Heart left ventricle (tissue), 16 donors: ENCODE data around the gene USH1C. TPM values are rescaled to one million over a fixed set of nuclear protein-coding genes. Genes with fewer than 3 reads are reported as not detected.

Experiments
- ATAC-seq, 4 donors: fragments of 200-7000 bp; cut with Tn5 transposase; one replicate each; pipeline ENCODE4 v1.9.1; 2020 to 2022; ENCODE audit warnings: moderate library complexity in 4 of 4, mild to moderate bottlenecking in 3 of 4, moderate number of reproducible peaks in 1 of 4
- DNase-seq, 5 donors: peaks; one replicate each; pipeline ENCODE4 v3.0.0-alpha.2; 2020
- H3K27ac ChIP-seq, 12 donors: fragments of 200-600 bp; sonication (generic) in 4 of 12; one replicate each; pipeline versions ENCODE4 v1.5.0 to v1.8.0; 2016 to 2022; ENCODE audit warnings: mild to moderate bottlenecking in 2 of 12
- H3K27me3 ChIP-seq, 9 donors: fragments of 200-600 bp; sonication (generic) in 2 of 9; one replicate each; pipeline versions ENCODE4 v1.5.1 to v1.8.0; 2016 to 2022; ENCODE audit warnings: mild to moderate bottlenecking in 3 of 9
- H3K36me3 ChIP-seq, 9 donors: fragments of 200-600 bp; sonication (generic) in 2 of 9; one replicate each; pipeline versions ENCODE4 v1.5.0 to v1.8.0; 2018 to 2022; ENCODE audit warnings: mild to moderate bottlenecking in 2 of 9
- H3K4me1 ChIP-seq, 12 donors: fragments of 200-600 bp; sonication (generic) in 4 of 12; one replicate each; pipeline versions ENCODE4 v1.5.0 to v1.8.0; 2016 to 2022; ENCODE audit warnings: mild to moderate bottlenecking in 3 of 12
- H3K4me3 ChIP-seq, 12 donors: fragments of 200-600 bp; sonication (generic) in 4 of 12; one replicate each; pipeline versions ENCODE4 v1.5.0 to v1.8.0; 2017 to 2022; ENCODE audit warnings: mild to moderate bottlenecking in 9 of 12, moderate library complexity in 4 of 12
- H3K9me3 ChIP-seq, 12 donors: fragments of 200-600 bp; sonication (generic) in 4 of 12; one replicate each; pipeline versions ENCODE4 v1.5.0 to v1.8.0; 2016 to 2022; ENCODE audit warnings: mild to moderate bottlenecking in 1 of 12
- POLR2A ChIP-seq, 2 donors: fragments of 450-650 bp; IDR thresholded peaks; one replicate each; pipeline ENCODE4 v1.6.1; 2017; ENCODE audit warnings: antibody characterized with exemption in 2 of 2, mild to moderate bottlenecking in 2 of 2, moderate library complexity in 2 of 2
- WGBS, 4 donors: extraction: QIAGEN DNeasy Blood & Tissue Kit in 2 of 4; methylation state at CpG; one replicate each; pipeline versions ENCODE4 v1.1.5 to v1.1.7; 2013 to 2018; 5-methylcytosine and 5-hydroxymethylcytosine counted together
- intact Hi-C, 10 donors: fragments of 100-400 bp; cut with DNase I; formaldehyde crosslinking; loops; one replicate each; pipeline versions ENCODE4 v1.11.1 to v1.14.2; 2022
- polyA plus RNA-seq, 2 donors: library from polyadenylated mRNA; stranded (reverse); fragments of 200-250 nt; gene quantifications; one replicate each; pipeline ENCODE4 v1.2.3, GENCODE V29; 2013
- total RNA-seq, 9 donors: library from RNA; depleted of rRNA in 2 of 9; stranded (reverse); fragments of >200 nt in 2 of 9; fragmentation: NEBNext Ultra II Directional in 3 of 9; extraction: Animal tissue kit (Norgen Biotek cat#: 25700) in 3 of 9; gene quantifications; one replicate each; pipeline versions ENCODE4 v1.1.0 to v1.2.4, GENCODE V29; 2016 to 2023
- TF ChIP-seq, protein P1 (sequence below), 12 donors: fragments of 200-600 bp; sonication (generic) in 4 of 12; IDR thresholded peaks; one replicate each; pipeline versions ENCODE4 v1.5.0 to v1.8.0; 2018 to 2022; ENCODE audit warnings: antibody characterized with exemption in 12 of 12, mild to moderate bottlenecking in 5 of 12
- donor health status: ischemic (EF 13 %, LVEDD 7.1; RV severe dilation, severe dysfunction).
- donor health status: healthy with polysubstance abuse.
- donor health status: DM: no; HTN: yes; CAD: no.
- donor health status: DM: no; HTN: no; CAD: no.
- donor health status: ischemic (EF 25% LVEDD 6.9; RV normal size, moderate dysfunction).
- donor health status: ischemic (EF 25% LVEDD 5.7; RV mildly dilated, moderate dysfunction).
- donor health status: healthy.
- donor health status: DM: yes; HTN: yes; CAD: no.
- donor health status: ischemic (EF 35%, LVEDD 5.7; RV mildly dilated, moderate dysfunction).
- donor health status: nonischemic (EF 11% LVEDD 7.7; RV severe dilation, severe dysfunction).
- donor health status: DM: yes; HTN: yes; CAD: no.
- donor health status: PGD.
- donor health status: ischemic (EF 29% LVEDD 5.4; RV normal size, mild dysfunction).
- donor health status: nonischemic (EF 23%, LVEDD 6.1; RV moderate dilation, normal function).

USH1C gene
- total and polyA plus RNA-seq, 11 donors, result 0.06 to 0.23 (median 0.16) TPM; not detected in 8

DNA sequence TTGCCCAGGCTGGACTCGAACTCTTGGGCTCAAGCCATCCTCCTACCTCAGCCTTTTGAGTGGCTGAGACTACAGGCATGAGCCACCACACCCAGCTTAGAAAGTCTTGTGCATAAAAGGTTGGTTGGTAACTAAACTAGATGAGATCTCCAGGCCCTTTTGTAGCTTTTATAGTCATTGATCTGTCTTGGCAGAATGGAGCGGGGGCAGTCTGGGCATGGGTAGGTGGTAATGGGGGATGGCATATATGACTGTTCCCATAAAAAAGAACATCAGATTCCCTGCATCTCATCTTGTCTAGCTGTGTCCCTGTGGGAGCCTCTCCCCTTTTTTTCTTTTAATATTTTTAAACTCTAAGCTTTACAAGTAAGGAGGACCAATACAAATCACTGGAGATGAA is 97.7 kb downstream of the USH1C start:
- Histone ChIP-seq H3K27me3 (peaks cover 0 to 3% (median 0%) of the 10 kb centered on the region in 9 donors), H3K9me3 (no peaks in the 10 kb centered on the region), H3K27ac (no peak overlapping the region), H3K4me1 (no peaks in the 10 kb centered on the region), H3K4me3 (no peak overlapping the region), H3K36me3 (no peaks in the 10 kb centered on the region)
- no peak for ATAC-seq
- intact Hi-C loops, result no loop called here
- WGBS, 4 donors, result 79 to 92% (median 89%) methylated on average over 2 of the region's 2 CpGs
- TF ChIP-seq, protein P1, sequence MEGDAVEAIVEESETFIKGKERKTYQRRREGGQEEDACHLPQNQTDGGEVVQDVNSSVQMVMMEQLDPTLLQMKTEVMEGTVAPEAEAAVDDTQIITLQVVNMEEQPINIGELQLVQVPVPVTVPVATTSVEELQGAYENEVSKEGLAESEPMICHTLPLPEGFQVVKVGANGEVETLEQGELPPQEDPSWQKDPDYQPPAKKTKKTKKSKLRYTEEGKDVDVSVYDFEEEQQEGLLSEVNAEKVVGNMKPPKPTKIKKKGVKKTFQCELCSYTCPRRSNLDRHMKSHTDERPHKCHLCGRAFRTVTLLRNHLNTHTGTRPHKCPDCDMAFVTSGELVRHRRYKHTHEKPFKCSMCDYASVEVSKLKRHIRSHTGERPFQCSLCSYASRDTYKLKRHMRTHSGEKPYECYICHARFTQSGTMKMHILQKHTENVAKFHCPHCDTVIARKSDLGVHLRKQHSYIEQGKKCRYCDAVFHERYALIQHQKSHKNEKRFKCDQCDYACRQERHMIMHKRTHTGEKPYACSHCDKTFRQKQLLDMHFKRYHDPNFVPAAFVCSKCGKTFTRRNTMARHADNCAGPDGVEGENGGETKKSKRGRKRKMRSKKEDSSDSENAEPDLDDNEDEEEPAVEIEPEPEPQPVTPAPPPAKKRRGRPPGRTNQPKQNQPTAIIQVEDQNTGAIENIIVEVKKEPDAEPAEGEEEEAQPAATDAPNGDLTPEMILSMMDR (IDR thresholded peaks at IDR 0.05), result no peak
- TF ChIP-seq POLR2A (IDR thresholded peaks at IDR 0.05), result no peak
- DNase-seq, result no peak

DNA sequence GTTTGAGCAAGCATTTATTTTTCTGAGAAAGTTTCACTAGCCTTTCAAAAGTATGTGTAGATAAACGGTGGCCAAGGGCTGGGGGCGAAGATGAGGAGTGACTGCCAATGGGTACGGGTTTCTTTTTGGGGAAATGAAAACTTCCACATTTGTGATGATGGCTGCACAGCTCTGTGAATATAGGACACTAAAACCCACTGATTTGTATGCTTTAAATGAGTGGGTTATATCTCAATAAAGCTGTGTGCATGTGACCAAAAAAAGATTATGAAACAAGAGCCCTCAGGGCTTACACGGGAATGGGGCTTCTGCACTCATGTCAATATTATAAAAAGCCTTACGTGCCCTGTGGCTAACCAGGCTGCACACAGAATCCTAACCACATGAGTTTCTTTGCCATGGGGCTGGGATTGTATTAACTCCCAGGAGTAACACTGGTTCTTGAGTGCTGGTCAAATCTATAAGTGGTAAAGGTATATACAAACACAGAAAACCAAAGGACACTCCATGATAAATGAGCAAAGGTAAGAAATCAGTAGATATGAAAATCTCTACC is 98.9 kb downstream of the USH1C start:
- no peak for TF ChIP-seq POLR2A (IDR thresholded peaks at IDR 0.05)
- TF ChIP-seq, protein P1 (IDR thresholded peaks at IDR 0.05), result no peak
- intact Hi-C loops, result no loop called here
- 79 to 83% (median 81%) methylated on average over 5 of the region's 5 CpGs for WGBS, 4 donors
- no peak for DNase-seq
- no peak for ATAC-seq
- Histone ChIP-seq H3K9me3 (no peaks in the 10 kb centered on the region), H3K27ac (no peak overlapping the region), H3K36me3 (no peaks in the 10 kb centered on the region), H3K4me3 (no peak overlapping the region), H3K27me3 (peaks cover 0 to 6% (median 0%) of the 10 kb centered on the region in 9 donors), H3K4me1 (no peaks in the 10 kb centered on the region)

DNA sequence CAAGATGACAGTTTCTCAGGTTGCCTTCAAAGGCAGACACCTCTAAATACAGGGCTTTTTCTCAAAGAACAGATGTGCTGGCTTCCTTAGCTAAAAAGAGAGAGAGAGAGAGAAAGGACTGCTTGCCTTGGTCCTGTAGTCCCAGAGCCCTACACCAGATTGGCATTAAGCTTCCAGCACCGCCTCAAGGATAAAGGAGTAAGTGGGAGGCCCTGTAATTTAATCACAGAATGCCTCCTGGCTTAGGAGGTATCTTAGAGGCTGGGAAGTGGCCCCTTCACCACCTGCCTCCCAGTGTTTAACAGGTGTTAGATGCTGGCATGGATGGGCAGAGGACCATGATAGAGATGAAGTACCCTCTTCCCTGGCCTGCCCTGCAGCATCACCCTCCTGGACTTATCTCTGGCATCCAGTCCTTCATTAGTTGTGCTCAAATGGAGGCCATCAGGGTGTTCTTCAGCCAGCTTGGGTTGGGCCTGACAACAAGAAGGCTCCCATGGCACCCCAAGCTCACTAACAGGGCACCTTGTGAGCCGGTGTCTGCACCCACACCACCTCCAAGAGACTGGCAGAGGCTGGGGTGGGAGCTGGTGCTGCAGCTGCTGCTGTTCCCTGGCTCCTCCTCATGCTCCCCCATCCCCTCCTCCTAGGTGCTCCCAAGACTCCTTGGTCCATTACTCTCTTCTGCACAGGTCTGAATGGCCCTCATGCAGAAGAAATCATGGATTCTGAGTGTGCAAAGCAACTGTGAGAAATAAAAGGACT is 100.1 kb downstream of the USH1C start:
- intact Hi-C loops, result no loop called here
- H3K4me1 ChIP-seq, result no peaks in the 10 kb centered on the region
- ATAC-seq (no peak), DNase-seq (no peak)
- no peaks in the 10 kb centered on the region for H3K9me3 ChIP-seq
- WGBS, 4 donors, result 83 to 95% (median 91%) methylated on average over 2 of the region's 2 CpGs
- H3K36me3 ChIP-seq, result no peaks in the 10 kb centered on the region
- TF ChIP-seq, protein P1 (IDR thresholded peaks at IDR 0.05), result no peak
- no peak for TF ChIP-seq POLR2A (IDR thresholded peaks at IDR 0.05)
- peaks cover 0 to 11% (median 0%) of the 10 kb centered on the region in 9 donors for H3K27me3 ChIP-seq
- H3K27ac ChIP-seq, result no peak overlapping the region
- no peak overlapping the region for H3K4me3 ChIP-seq

Other genes starting within 250 kb of the USH1C start
- gene NCR3LG1, start 192.6 kb downstream of the USH1C start, total RNA-seq, result 1 to 10 TPM in 6 of 9 donors, under 1 TPM in 3; 0.70 to 4.0 (median 1.6) TPM
- gene NCR3LG1, start 192.6 kb downstream of the USH1C start, polyA plus RNA-seq, result 1 to 10 TPM in 1 of 2 donors, under 1 TPM in 1; 0.27 to 1.3 TPM
- 10 to 100 TPM; 11.5 to 32.4 (median 17.6) TPM for gene KCNJ11, start 155.8 kb downstream of the USH1C start, total RNA-seq
- 10 to 100 TPM; 14.8 to 22.3 TPM for gene KCNJ11, start 155.8 kb downstream of the USH1C start, polyA plus RNA-seq
- 1 to 10 TPM; 1.3 to 9.6 (median 3.6) TPM for gene ABCC8, start 67.6 kb downstream of the USH1C start, total RNA-seq
- gene ABCC8, start 67.6 kb downstream of the USH1C start, polyA plus RNA-seq, result 1 to 10 TPM in 1 of 2 donors, under 1 TPM in 1; 0.69 to 7.5 TPM
- gene OTOG, start 2.8 kb upstream of the USH1C start, total RNA-seq, result not detected
- gene OTOG, start 2.8 kb upstream of the USH1C start, polyA plus RNA-seq, result not detected
- gene MYOD1, start 175.2 kb upstream of the USH1C start, total RNA-seq, result not detected
- not detected for gene MYOD1, start 175.2 kb upstream of the USH1C start, polyA plus RNA-seq
- gene KCNC1, start 190.4 kb upstream of the USH1C start, total RNA-seq, result under 1 TPM in 3 of 9 donors, not detected in 6; 0.02 to 0.25 (median 0.05) TPM
- not detected for gene KCNC1, start 190.4 kb upstream of the USH1C start, polyA plus RNA-seq